Activated CD4-positive, CD25-positive, alpha-beta regulatory T cell treated with anti-CD3 and anti-CD28 coated beads, Interleukin-2, amount 50 U/mL, for 24 hours (primary cell): Measurements from ENCODE around the gene LIPE.
"Not testable (repeated sequence)": the region's sequence is repeated elsewhere in the genome, so short reads cannot be mapped to it uniquely, and the experiment has no call there.

ENCODE experiments used
- ATAC-seq, 2 donors: fragments of 150-1000 bp; cut with Tn5 transposase; one replicate each; pipeline ENCODE4 v1.10.0; 2021; ENCODE audit warnings: mild to moderate bottlenecking in 1 of 2, moderate library complexity in 1 of 2

Gene LIPE

GRCh38 chr19:42427313-42427712 lies at the start of gene LIPE:
LIPE (minus strand) TSS chr19:42427388; CDS start chr19:42427149, 239 bp downstream.
- no peak for ATAC-seq

- no peak for ATAC-seq
Measured at GRCh38 chr19:42475366-42475765, 48.2 kb upstream of the LIPE start.

GRCh38 chr19:42474743-42475142 lies 47.6 kb upstream of the LIPE start:
- no peak for ATAC-seq

GRCh38 chr19:42473686-42474085 lies 46.5 kb upstream of the LIPE start:
- no peak for ATAC-seq

- ATAC-seq = no peak
Measured at GRCh38 chr19:42472402-42473147, 45.4 kb upstream of the LIPE start.

GRCh38 chr19:42471554-42472249 lies 44.5 kb upstream of the LIPE start:
- ATAC-seq = no peak

GRCh38 chr19:42469311-42470235 lies 42.4 kb upstream of the LIPE start:
- ATAC-seq = peak; percentile 73 to 76

- ATAC-seq = no peak
Measured at GRCh38 chr19:42468273-42468796, 41.1 kb upstream of the LIPE start.

- ATAC-seq = no peak
Measured at GRCh38 chr19:42467183-42467760, 40.1 kb upstream of the LIPE start.

- no peak for ATAC-seq
Measured at GRCh38 chr19:42466521-42467182, 39.5 kb upstream of the LIPE start.

- ATAC-seq = peak in 1 of 2 donors; percentile 53
Measured at GRCh38 chr19:42465827-42466280, 38.7 kb upstream of the LIPE start.

GRCh38 chr19:42461700-42462324 lies 34.6 kb upstream of the LIPE start:
- no peak for ATAC-seq

- ATAC-seq = not testable (repeated sequence)
Measured at GRCh38 chr19:42461231-42461630, 34.0 kb upstream of the LIPE start.

GRCh38 chr19:42459926-42460325 lies 32.7 kb upstream of the LIPE start:
- no peak for ATAC-seq

- peak in 1 of 2 donors; percentile 55 for ATAC-seq
Measured at GRCh38 chr19:42455621-42456081, 28.5 kb upstream of the LIPE start.

GRCh38 chr19:42455086-42455485 lies 27.9 kb upstream of the LIPE start:
- no peak for ATAC-seq

GRCh38 chr19:42452590-42452989 lies 25.4 kb upstream of the LIPE start:
- ATAC-seq = no peak

GRCh38 chr19:42450314-42450934 lies 23.2 kb upstream of the LIPE start:
- peak; percentile 98 to 99 for ATAC-seq

- ATAC-seq = not testable (repeated sequence)
Measured at GRCh38 chr19:42448306-42448705, 21.1 kb upstream of the LIPE start.

GRCh38 chr19:42445948-42446347 lies 18.8 kb upstream of the LIPE start:
- no peak for ATAC-seq

GRCh38 chr19:42443944-42444398 lies 16.8 kb upstream of the LIPE start:
- ATAC-seq = no peak
